SU-DHL-6 (cell line): Measurements from ENCODE around the gene PRPF39.

Experiments
- H2AFZ ChIP-seq: fragments of 200-600 bp; sonication (generic); 2 replicates; pipeline ENCODE4 v1.6.1; 2014; ENCODE audit warnings: low read depth, mild to moderate bottlenecking, moderate library complexity, mixed read lengths, antibody characterized with exemption, low read length; ENCODE audit not compliant: severe bottlenecking
- H3F3A ChIP-seq: fragments of 200-600 bp; shearing (Covaris generic); 2 replicates; pipeline ENCODE4 v1.6.0; 2016; ENCODE audit warnings: antibody characterized with exemption, mild to moderate bottlenecking; ENCODE audit not compliant: insufficient read depth
- H3K27ac ChIP-seq: fragments of 200-600 bp; sonication (generic); 2 replicates; pipeline ENCODE4 v1.5.1; 2016; ENCODE audit warnings: low read depth, mild to moderate bottlenecking, low read length, moderate library complexity, mixed read lengths
- H3K27me3 ChIP-seq: fragments of 200-600 bp; sonication (generic), shearing (Covaris generic); 2 replicates; pipeline ENCODE4 v1.6.0; 2014; ENCODE audit warnings: mild to moderate bottlenecking, low read length
- H3K36me3 ChIP-seq: fragments of 200-600 bp; sonication (generic); 2 replicates; pipeline ENCODE4 v1.6.1; 2014; ENCODE audit warnings: mild to moderate bottlenecking, low read length, mixed read lengths
- H3K4me2 ChIP-seq: fragments of 300-600, 200-600 bp; shearing (Covaris generic), sonication (generic); 2 replicates; pipeline ENCODE4 v1.6.0; 2014; ENCODE audit warnings: low read length, low read depth, mild to moderate bottlenecking; ENCODE audit not compliant: poor library complexity, severe bottlenecking
- H3K4me3 ChIP-seq: fragments of 200-600 bp; sonication (generic); 2 replicates; pipeline ENCODE4 v1.5.1; 2014; ENCODE audit warnings: antibody characterized with exemption, low read length, mild to moderate bottlenecking, mixed read lengths; ENCODE audit not compliant: insufficient read depth, poor library complexity, severe bottlenecking
- H3K79me2 ChIP-seq: fragments of 200-600 bp; sonication (generic); 2 replicates; pipeline ENCODE4 v1.6.1; 2014; ENCODE audit warnings: mild to moderate bottlenecking, low read length, moderate library complexity; ENCODE audit not compliant: insufficient read depth
- H3K9ac ChIP-seq: fragments of 200-600 bp; sonication (generic); 2 replicates; pipeline ENCODE4 v1.7.0; 2014; ENCODE audit warnings: mild to moderate bottlenecking, low read length
- H3K9me2 ChIP-seq: fragments of 200-600 bp; sonication (generic); replicated peaks from 2 replicates; pipeline ENCODE4 v1.6.1; 2014; ENCODE audit warnings: low read length; ENCODE audit not compliant: insufficient read depth
- H3K9me3 ChIP-seq: fragments of 200-600 bp; sonication (generic); 2 replicates; pipeline ENCODE4 v1.6.1; 2014; ENCODE audit warnings: low read length, mixed read lengths; ENCODE audit not compliant: insufficient read depth
- H4K20me1 ChIP-seq: fragments of 200-600 bp; sonication (generic); 2 replicates; pipeline ENCODE4 v1.6.1; 2014; ENCODE audit warnings: low read depth, mild to moderate bottlenecking, antibody characterized with exemption, low read length, moderate library complexity, mixed read lengths
- EZH2phosphoT487 ChIP-seq: fragments of 200-600 bp; sonication (generic), shearing (Covaris generic); conservative IDR thresholded peaks from 2 replicates; pipeline ENCODE4 v1.6.1; 2018; ENCODE audit warnings: mild to moderate bottlenecking, antibody characterized with exemption, low read length, moderate library complexity, mixed read lengths
- TF ChIP-seq, protein P1 (sequence below): fragments of 200-600 bp; sonication (generic); IDR thresholded peaks from one replicate; pipeline ENCODE4 v1.5.1; 2017; ENCODE audit warnings: antibody characterized with exemption, mild to moderate bottlenecking, low read length, moderate library complexity; ENCODE audit not compliant: insufficient read depth, poor library complexity, severe bottlenecking

PRPF39 gene

DNA sequence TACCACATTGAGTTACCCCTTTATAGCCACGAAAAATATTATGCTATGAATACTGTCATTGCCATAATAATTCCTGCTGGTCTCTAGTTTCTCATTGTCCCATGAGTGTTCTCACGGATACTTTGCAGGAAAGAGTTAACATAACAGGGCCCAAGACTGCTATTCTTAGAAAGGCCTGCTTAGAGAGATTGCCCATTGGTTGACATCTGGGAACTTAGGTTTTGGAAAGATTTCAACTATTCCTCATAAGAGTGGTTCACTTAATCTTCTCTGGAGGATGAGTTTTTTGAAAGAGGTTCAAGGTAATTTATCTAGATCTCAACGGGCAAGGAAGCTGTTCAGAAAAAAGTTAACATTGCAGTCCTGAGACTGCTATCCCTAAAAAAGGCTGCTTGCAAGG lies 18.4 kb upstream of the PRPF39 start:
- Histone ChIP-seq H3K4me2 (no peak overlapping the region), H3K27ac (no peak overlapping the region), H3K36me3 (peaks cover 14% of the 10 kb centered on the region; the same call in 1 of the 2 replicates), H3K79me2 (no peaks in the 10 kb centered on the region), H3K4me3 (no peak overlapping the region), H3K9ac (no peak overlapping the region), H3F3A (no peaks in the 10 kb centered on the region), H3K9me2 (no peaks in the 10 kb centered on the region), H3K27me3 (no peaks in the 10 kb centered on the region), H2AFZ (no peak overlapping the region), H3K9me3 (no peaks in the 10 kb centered on the region), H4K20me1 (no peaks in the 10 kb centered on the region)
- no peak for TF ChIP-seq EZH2phosphoT487
- TF ChIP-seq, protein P1, sequence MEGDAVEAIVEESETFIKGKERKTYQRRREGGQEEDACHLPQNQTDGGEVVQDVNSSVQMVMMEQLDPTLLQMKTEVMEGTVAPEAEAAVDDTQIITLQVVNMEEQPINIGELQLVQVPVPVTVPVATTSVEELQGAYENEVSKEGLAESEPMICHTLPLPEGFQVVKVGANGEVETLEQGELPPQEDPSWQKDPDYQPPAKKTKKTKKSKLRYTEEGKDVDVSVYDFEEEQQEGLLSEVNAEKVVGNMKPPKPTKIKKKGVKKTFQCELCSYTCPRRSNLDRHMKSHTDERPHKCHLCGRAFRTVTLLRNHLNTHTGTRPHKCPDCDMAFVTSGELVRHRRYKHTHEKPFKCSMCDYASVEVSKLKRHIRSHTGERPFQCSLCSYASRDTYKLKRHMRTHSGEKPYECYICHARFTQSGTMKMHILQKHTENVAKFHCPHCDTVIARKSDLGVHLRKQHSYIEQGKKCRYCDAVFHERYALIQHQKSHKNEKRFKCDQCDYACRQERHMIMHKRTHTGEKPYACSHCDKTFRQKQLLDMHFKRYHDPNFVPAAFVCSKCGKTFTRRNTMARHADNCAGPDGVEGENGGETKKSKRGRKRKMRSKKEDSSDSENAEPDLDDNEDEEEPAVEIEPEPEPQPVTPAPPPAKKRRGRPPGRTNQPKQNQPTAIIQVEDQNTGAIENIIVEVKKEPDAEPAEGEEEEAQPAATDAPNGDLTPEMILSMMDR, result no peak

DNA sequence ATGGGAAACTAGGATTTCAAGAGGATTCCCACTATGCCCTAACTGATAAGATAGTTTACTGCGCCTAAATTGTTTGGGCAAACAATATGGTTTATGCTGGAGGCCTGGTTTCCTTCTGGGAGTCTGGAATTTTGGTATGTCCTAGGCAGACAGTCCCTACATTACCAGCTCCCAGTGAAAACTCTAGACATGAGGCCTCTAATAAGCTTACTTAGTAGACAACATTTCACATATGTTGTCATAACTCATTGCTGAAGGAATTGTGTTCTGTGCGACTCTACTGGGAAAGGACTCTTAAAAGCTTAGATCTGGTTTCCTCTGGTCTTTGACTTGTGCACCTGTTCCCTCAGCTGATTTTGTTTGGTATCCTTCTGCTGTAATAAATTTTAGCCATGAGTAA lies 18.0 kb upstream of the PRPF39 start:
- Histone ChIP-seq H4K20me1 (no peaks in the 10 kb centered on the region), H3K27me3 (no peaks in the 10 kb centered on the region), H3K4me3 (no peak overlapping the region), H3K4me2 (no peak overlapping the region), H3K79me2 (no peaks in the 10 kb centered on the region), H3K27ac (no peak overlapping the region), H3K9ac (no peak overlapping the region), H3K9me2 (no peaks in the 10 kb centered on the region), H3K9me3 (no peaks in the 10 kb centered on the region), H2AFZ (no peak overlapping the region), H3F3A (no peaks in the 10 kb centered on the region), H3K36me3 (peaks cover 13% of the 10 kb centered on the region; the same call in 1 of the 2 replicates)
- no peak for TF ChIP-seq EZH2phosphoT487

GRCh38 chr14:45066667-45067066 lies 17.2 kb upstream of the PRPF39 start:
- no peaks in the 10 kb centered on the region for H3K9me3 ChIP-seq
- no peak overlapping the region for H3K4me2 ChIP-seq
- H4K20me1 ChIP-seq, result no peaks in the 10 kb centered on the region
- H2AFZ ChIP-seq, result no peak overlapping the region
- H3K36me3 ChIP-seq, result peaks cover 13% of the 10 kb centered on the region; the same call in 1 of the 2 replicates
- TF ChIP-seq EZH2phosphoT487, result no peak
- TF ChIP-seq, protein P1, result no peak
- no peaks in the 10 kb centered on the region for H3K79me2 ChIP-seq
- no peak overlapping the region for H3K4me3 ChIP-seq
- no peaks in the 10 kb centered on the region for H3K9me2 ChIP-seq
- H3K27ac ChIP-seq, result no peak overlapping the region
- H3F3A ChIP-seq, result no peaks in the 10 kb centered on the region
- H3K9ac ChIP-seq, result no peak overlapping the region
- no peaks in the 10 kb centered on the region for H3K27me3 ChIP-seq

GRCh38 chr14:45068396-45068795 lies 15.5 kb upstream of the PRPF39 start:
- no peak for TF ChIP-seq EZH2phosphoT487
- TF ChIP-seq, protein P1, result no peak
- Histone ChIP-seq H3K79me2 (no peaks in the 10 kb centered on the region), H3K4me3 (no peak overlapping the region), H3F3A (no peaks in the 10 kb centered on the region), H3K27me3 (no peaks in the 10 kb centered on the region), H4K20me1 (no peaks in the 10 kb centered on the region), H3K27ac (no peak overlapping the region), H2AFZ (no peak overlapping the region), H3K36me3 (peaks cover 13% of the 10 kb centered on the region; the same call in 1 of the 2 replicates), H3K9me3 (no peaks in the 10 kb centered on the region), H3K4me2 (no peak overlapping the region), H3K9ac (no peak overlapping the region), H3K9me2 (no peaks in the 10 kb centered on the region)
